MM.1S (cell line): ENCODE data around the gene SPRR3.

ENCODE experiments used
- DNase-seq: peaks from one replicate; pipeline ENCODE4 v3.0.0-alpha.2; 2015
- H2AFZ ChIP-seq: fragments of 300-600 bp; sonication (generic); 2 replicates; pipeline ENCODE4 v1.6.0; 2016; ENCODE audit warnings: antibody characterized with exemption, low read length
- H3F3A ChIP-seq: fragments of 300-600 bp; sonication (generic); 2 replicates; pipeline ENCODE4 v1.6.1; 2016; ENCODE audit warnings: mild to moderate bottlenecking, antibody characterized with exemption, low read length, moderate library complexity, mixed read lengths; ENCODE audit not compliant: insufficient read depth
- H3K27ac ChIP-seq: fragments of 300-600 bp; sonication (generic); 2 replicates; pipeline ENCODE4 v1.5.1; 2016; ENCODE audit warnings: mild to moderate bottlenecking, low read length
- H3K27me3 ChIP-seq: fragments of 300-600 bp; sonication (generic); replicated peaks from 2 replicates; pipeline ENCODE4 v1.6.0; 2016; ENCODE audit warnings: low read length; ENCODE audit not compliant: insufficient read depth
- H3K36me3 ChIP-seq: fragments of 300-600 bp; sonication (generic); replicated peaks from 2 replicates; pipeline ENCODE4 v1.6.1; 2016; ENCODE audit warnings: mild to moderate bottlenecking, low read length, mixed read lengths; ENCODE audit not compliant: insufficient read depth
- H3K4me1 ChIP-seq: fragments of 300-600 bp; sonication (generic); 2 replicates; pipeline ENCODE4 v1.6.1; 2016; ENCODE audit warnings: low read length, mixed read lengths
- H3K4me2 ChIP-seq: fragments of 300-600 bp; sonication (generic); 2 replicates; pipeline ENCODE4 v1.6.0; 2016; ENCODE audit warnings: low read depth, low read length
- H3K4me3 ChIP-seq: fragments of 300-600 bp; sonication (generic); 2 replicates; pipeline ENCODE4 v1.5.1; 2016; ENCODE audit warnings: low read length, mixed read lengths
- H3K79me2 ChIP-seq: fragments of 300-600 bp; sonication (generic); 2 replicates; pipeline ENCODE4 v1.6.1; 2016; ENCODE audit warnings: mixed run types, low read length, mixed read lengths
- H3K9ac ChIP-seq: fragments of 300-600 bp; sonication (generic); 2 replicates; pipeline ENCODE4 v1.6.1; 2016; ENCODE audit warnings: low read length, mixed read lengths
- H3K9me2 ChIP-seq: fragments of 300-600 bp; sonication (generic); replicated peaks from 2 replicates; pipeline ENCODE4 v1.6.1; 2016; ENCODE audit warnings: mild to moderate bottlenecking, low read length, mixed read lengths; ENCODE audit not compliant: insufficient read depth
- H3K9me3 ChIP-seq: fragments of 300-600 bp; sonication (generic); replicated peaks from 2 replicates; pipeline ENCODE4 v1.6.1; 2016; ENCODE audit warnings: mild to moderate bottlenecking, low read length, mixed read lengths; ENCODE audit not compliant: insufficient read depth
- H4K20me1 ChIP-seq: fragments of 300-600 bp; sonication (generic); 2 replicates; pipeline ENCODE4 v1.6.1; 2016; ENCODE audit warnings: mild to moderate bottlenecking, low read length, moderate library complexity, mixed read lengths; ENCODE audit not compliant: insufficient read depth
- CTCF ChIP-seq: fragments of 300-600 bp; sonication (generic); IDR thresholded peaks from 2 replicates; pipeline ENCODE4 v1.5.1; 2016; ENCODE audit warnings: antibody characterized with exemption, low read length, mixed read lengths
- EZH2 ChIP-seq: fragments of 300-600 bp; sonication (generic); optimal IDR thresholded peaks from 2 replicates; pipeline ENCODE3; 2017; ENCODE audit warnings: low read depth, mild to moderate bottlenecking, antibody characterized with exemption, low read length, mixed read lengths
- EZH2phosphoT487 ChIP-seq: fragments of 300-600 bp; sonication (generic); IDR thresholded peaks from 2 replicates; pipeline ENCODE4 v1.6.1; 2018; ENCODE audit warnings: antibody characterized with exemption, low read length

Gene SPRR3

GRCh38 chr1:152965853-152966252 is 35.7 kb upstream of the SPRR3 start:
- Histone ChIP-seq H3K4me3 (no peak overlapping the region), H3K9me2 (no peaks in the 10 kb centered on the region), H3K4me2 (no peak overlapping the region), H3K9ac (no peak overlapping the region), H4K20me1 (no peaks in the 10 kb centered on the region), H3K27me3 (no peaks in the 10 kb centered on the region), H3K9me3 (no peaks in the 10 kb centered on the region), H3K27ac (no peak overlapping the region), H3K36me3 (no peaks in the 10 kb centered on the region), H3K79me2 (no peaks in the 10 kb centered on the region), H3K4me1 (peaks cover 14% of the 10 kb centered on the region), H2AFZ (no peak overlapping the region), H3F3A (no peaks in the 10 kb centered on the region)
- no peak for DNase-seq
- no peak for TF ChIP-seq EZH2

GRCh38 chr1:152967201-152967600 is 34.3 kb upstream of the SPRR3 start:
- no peaks in the 10 kb centered on the region for H3F3A ChIP-seq
- no peak overlapping the region for H3K4me2 ChIP-seq
- no peaks in the 10 kb centered on the region for H4K20me1 ChIP-seq
- no peak for DNase-seq
- no peak overlapping the region for H3K27ac ChIP-seq
- peaks cover 14% of the 10 kb centered on the region for H3K4me1 ChIP-seq
- H3K4me3 ChIP-seq = no peak overlapping the region
- no peak overlapping the region for H3K9ac ChIP-seq
- no peak overlapping the region for H2AFZ ChIP-seq
- H3K36me3 ChIP-seq = no peaks in the 10 kb centered on the region
- H3K27me3 ChIP-seq = no peaks in the 10 kb centered on the region
- TF ChIP-seq CTCF = no peak
- no peak for TF ChIP-seq EZH2phosphoT487
- TF ChIP-seq EZH2 = no peak
- no peaks in the 10 kb centered on the region for H3K9me3 ChIP-seq
- H3K9me2 ChIP-seq = no peaks in the 10 kb centered on the region
- H3K79me2 ChIP-seq = no peaks in the 10 kb centered on the region

GRCh38 chr1:152968248-152968647 is 33.3 kb upstream of the SPRR3 start:
- peak overlapping the region; percentile 55 for H2AFZ ChIP-seq
- TF ChIP-seq EZH2 (no peak), CTCF (no peak), EZH2phosphoT487 (no peak)
- H3K9me2 ChIP-seq = no peaks in the 10 kb centered on the region
- H4K20me1 ChIP-seq = no peaks in the 10 kb centered on the region
- H3K4me3 ChIP-seq = no peak overlapping the region
- no peaks in the 10 kb centered on the region for H3K79me2 ChIP-seq
- H3K27me3 ChIP-seq = no peaks in the 10 kb centered on the region
- peaks cover 14% of the 10 kb centered on the region for H3K4me1 ChIP-seq
- DNase-seq = peak; percentile 93
- H3K36me3 ChIP-seq = no peaks in the 10 kb centered on the region
- peak overlapping the region; percentile 37 for H3K4me2 ChIP-seq
- H3F3A ChIP-seq = no peaks in the 10 kb centered on the region
- H3K27ac ChIP-seq = peak overlapping the region; percentile 13; the same call in 1 of the 2 replicates
- no peak overlapping the region for H3K9ac ChIP-seq
- no peaks in the 10 kb centered on the region for H3K9me3 ChIP-seq

GRCh38 chr1:152969036-152969435 is 32.5 kb upstream of the SPRR3 start:
- H2AFZ ChIP-seq = peak overlapping the region; percentile 55; the same call in 1 of the 2 replicates
- no peak overlapping the region for H3K4me3 ChIP-seq
- no peak overlapping the region for H3K27ac ChIP-seq
- no peaks in the 10 kb centered on the region for H3F3A ChIP-seq
- no peaks in the 10 kb centered on the region for H4K20me1 ChIP-seq
- TF ChIP-seq EZH2 (no peak), EZH2phosphoT487 (no peak), CTCF (no peak)
- H3K4me2 ChIP-seq = no peak overlapping the region
- H3K9ac ChIP-seq = no peak overlapping the region
- H3K27me3 ChIP-seq = no peaks in the 10 kb centered on the region
- no peaks in the 10 kb centered on the region for H3K79me2 ChIP-seq
- peaks cover 14% of the 10 kb centered on the region for H3K4me1 ChIP-seq
- H3K9me3 ChIP-seq = no peaks in the 10 kb centered on the region
- no peak for DNase-seq
- H3K9me2 ChIP-seq = no peaks in the 10 kb centered on the region
- no peaks in the 10 kb centered on the region for H3K36me3 ChIP-seq
